HPDE6-E6E7 (cell line): ENCODE measurements around the gene OTP.

Experiments
- DNase-seq: peaks from one replicate; pipeline ENCODE4 v3.0.0; 2011; ENCODE audit warnings: missing footprints; ENCODE audit errors: extremely low spot score

OTP gene

GRCh38 chr5:77640589-77641396, 2.3 kb upstream of the OTP start:
- DNase-seq, result no peak

GRCh38 chr5:77638763-77639671, 504 bp upstream of the OTP start:
- no peak for DNase-seq

GRCh38 chr5:77637170-77637997, 1.1 kb downstream of the OTP start:
- DNase-seq, result no peak

GRCh38 chr5:77636641-77637169, 1.8 kb downstream of the OTP start:
- no peak for DNase-seq

GRCh38 chr5:77635917-77636640, 2.4 kb downstream of the OTP start:
- DNase-seq, result no peak

- no peak for DNase-seq
Observed at GRCh38 chr5:77635067-77635916, 3.2 kb downstream of the OTP start.

- DNase-seq, result no peak
Observed at GRCh38 chr5:77633709-77634108, 4.8 kb downstream of the OTP start.

- no peak for DNase-seq
Observed at GRCh38 chr5:77633207-77633675, 5.3 kb downstream of the OTP start.

- no peak for DNase-seq
Observed at GRCh38 chr5:77632526-77633206, 5.8 kb downstream of the OTP start.

- DNase-seq, result no peak
Observed at GRCh38 chr5:77630114-77630680, 8.3 kb downstream of the OTP start.

- no peak for DNase-seq
Observed at GRCh38 chr5:77629509-77630113, 8.9 kb downstream of the OTP start.

- DNase-seq, result no peak
Observed at GRCh38 chr5:77628840-77629508, 9.5 kb downstream of the OTP start.

GRCh38 chr5:77627869-77628674, 10.4 kb downstream of the OTP start:
- DNase-seq, result no peak

- DNase-seq, result no peak
Observed at GRCh38 chr5:77623203-77623740, 15.2 kb downstream of the OTP start.

- DNase-seq, result no peak
Observed at GRCh38 chr5:77621440-77621839, 17.1 kb downstream of the OTP start.

GRCh38 chr5:77620405-77620804, 18.1 kb downstream of the OTP start:
- DNase-seq, result peak; percentile 38

GRCh38 chr5:77616920-77617319, 21.6 kb downstream of the OTP start:
- no peak for DNase-seq
